Liver (tissue), 9 donors: Measurements from ENCODE around the gene SOX5. TPM values are rescaled to one million over a fixed set of nuclear protein-coding genes. Genes with fewer than 3 reads are reported as not detected.

Experiments used
- DNase-seq: peaks from one replicate; pipeline ENCODE4 v3.0.0-alpha.2; 2017; ENCODE audit warnings: low spot score
- H3K27ac ChIP-seq, 2 donors: one replicate each; pipeline ENCODE4 v1.7.0; 2013; ENCODE audit warnings: inconsistent platforms in 2 of 2, low read length in 2 of 2, control low read depth in 1 of 2, low read depth in 1 of 2, mild to moderate bottlenecking in 1 of 2
- H3K27me3 ChIP-seq, 4 donors: one replicate each; pipeline versions ENCODE4 v1.6.1 to v1.7.0; 2013; ENCODE audit warnings: low read length in 3 of 4, inconsistent platforms in 1 of 4, mild to moderate bottlenecking in 1 of 4, moderate library complexity in 1 of 4; ENCODE audit not compliant: control insufficient read depth in 4 of 4, insufficient read depth in 4 of 4
- H3K36me3 ChIP-seq, 4 donors: one replicate each; pipeline versions ENCODE4 v1.6.1 to v1.7.0; 2013; ENCODE audit warnings: low read length in 3 of 4, mild to moderate bottlenecking in 3 of 4, low read depth in 1 of 4, moderate library complexity in 1 of 4; ENCODE audit not compliant: control insufficient read depth in 4 of 4, insufficient read depth in 3 of 4
- H3K4me1 ChIP-seq, 4 donors: one replicate each; pipeline versions ENCODE4 v1.6.1 to v1.7.0; 2013; ENCODE audit warnings: low read length in 3 of 4, mild to moderate bottlenecking in 3 of 4, moderate library complexity in 1 of 4; ENCODE audit not compliant: control insufficient read depth in 4 of 4, insufficient read depth in 4 of 4
- H3K4me3 ChIP-seq, 3 donors: one replicate each; pipeline versions ENCODE4 v1.6.1 to v1.7.0; 2013; ENCODE audit warnings: low read length in 3 of 3, control low read depth in 1 of 3, low read depth in 1 of 3, mild to moderate bottlenecking in 1 of 3
- H3K9ac ChIP-seq, 2 donors: one replicate each; pipeline ENCODE4 v1.7.0; 2013; ENCODE audit warnings: low read length in 2 of 2, mild to moderate bottlenecking in 2 of 2, moderate library complexity in 2 of 2, control low read depth in 1 of 2, low read depth in 1 of 2
- H3K9me3 ChIP-seq, 4 donors: one replicate each; pipeline versions ENCODE4 v1.6.1 to v1.7.0; 2013; ENCODE audit warnings: low read length in 3 of 4; ENCODE audit not compliant: control insufficient read depth in 4 of 4
- EGR1 ChIP-seq, 2 donors: IDR thresholded peaks; 2 replicates each; pipeline ENCODE4 v1.6.1; 2016 to 2018; ENCODE audit warnings: antibody characterized with exemption in 2 of 2, low read depth in 2 of 2
- FOXA2 ChIP-seq: IDR thresholded peaks from 2 replicates; pipeline ENCODE4 v1.6.1; 2016; ENCODE audit warnings: antibody characterized with exemption
- GABPA ChIP-seq, 2 donors: IDR thresholded peaks in 1 of 2; conservative IDR thresholded peaks in 1 of 2; 2 replicates each; pipeline ENCODE4 v1.6.1; 2016; ENCODE audit warnings: antibody characterized with exemption in 2 of 2, mild to moderate bottlenecking in 1 of 2, moderate library complexity in 1 of 2
- HNF4A ChIP-seq, 2 donors: conservative IDR thresholded peaks; 2 replicates each; pipeline ENCODE4 v1.6.1; 2016; ENCODE audit warnings: antibody characterized with exemption in 2 of 2, mild to moderate bottlenecking in 2 of 2
- HNF4G ChIP-seq: IDR thresholded peaks from 2 replicates; pipeline ENCODE4 v1.6.1; 2016; ENCODE audit warnings: antibody characterized with exemption
- JUND ChIP-seq, 2 donors: IDR thresholded peaks; 2 replicates each; pipeline ENCODE4 v1.6.1; 2016; ENCODE audit warnings: antibody characterized with exemption in 2 of 2
- MAX ChIP-seq: IDR thresholded peaks from 2 replicates; pipeline ENCODE4 v1.6.1; 2016; ENCODE audit warnings: antibody characterized with exemption
- NR2F2 ChIP-seq: IDR thresholded peaks from 2 replicates; pipeline ENCODE4 v1.6.1; 2016; ENCODE audit warnings: antibody characterized with exemption
- RAD21 ChIP-seq, 2 donors: IDR thresholded peaks; 2 replicates each; pipeline ENCODE4 v1.6.1; 2016; ENCODE audit warnings: antibody characterized with exemption in 2 of 2, mild to moderate bottlenecking in 2 of 2
- SP1 ChIP-seq: IDR thresholded peaks from 2 replicates; pipeline ENCODE4 v1.6.1; 2018; ENCODE audit warnings: antibody characterized with exemption, mild to moderate bottlenecking
- YY1 ChIP-seq: IDR thresholded peaks from 2 replicates; pipeline ENCODE4 v1.6.1; 2016; ENCODE audit warnings: antibody characterized with exemption, mild to moderate bottlenecking
- ZBTB33 ChIP-seq: IDR thresholded peaks from 2 replicates; pipeline ENCODE4 v1.6.1; 2016; ENCODE audit warnings: antibody characterized with exemption
- WGBS: extraction: QIAGEN DNeasy Blood & Tissue Kit; methylation state at CpG from one replicate; pipeline ENCODE4 v1.1.7; 2013; 5-methylcytosine and 5-hydroxymethylcytosine counted together
- polyA plus RNA-seq, 2 donors: library from polyadenylated mRNA; stranded (reverse) in 1 of 2; unstranded in 1 of 2; fragments of 200-250 nt in 1 of 2; fragments of >200 nt in 1 of 2; fragmentation: Nextera tagmentation in 1 of 2; extraction: Ambion mirVana in 1 of 2; gene quantifications; one replicate each; pipeline versions ENCODE4 v1.2.1 to v1.2.3, GENCODE V29; 2013 to 2015
- total RNA-seq, 2 donors: library from RNA; depleted of rRNA; stranded (reverse); fragments of >200 nt; gene quantifications; one replicate each; pipeline ENCODE4 v1.2.3, GENCODE V29; 2014
- TF ChIP-seq, protein P1 (sequence below): fragments of 150-350 bp; IDR thresholded peaks from 2 replicates; pipeline ENCODE4 v1.5.1; 2017; ENCODE audit warnings: improper control_type of control experiment, low read depth, low read length; ENCODE audit not compliant: missing input control
- donor health status: healthy.
- donor health status: healthy.
- donor health status: healthy.
- donor health status: healthy.
- donor health status: healthy.

Gene SOX5
- total and polyA plus RNA-seq, 4 donors, result 2.3 to 42.4 (median 12.3) TPM

DNA sequence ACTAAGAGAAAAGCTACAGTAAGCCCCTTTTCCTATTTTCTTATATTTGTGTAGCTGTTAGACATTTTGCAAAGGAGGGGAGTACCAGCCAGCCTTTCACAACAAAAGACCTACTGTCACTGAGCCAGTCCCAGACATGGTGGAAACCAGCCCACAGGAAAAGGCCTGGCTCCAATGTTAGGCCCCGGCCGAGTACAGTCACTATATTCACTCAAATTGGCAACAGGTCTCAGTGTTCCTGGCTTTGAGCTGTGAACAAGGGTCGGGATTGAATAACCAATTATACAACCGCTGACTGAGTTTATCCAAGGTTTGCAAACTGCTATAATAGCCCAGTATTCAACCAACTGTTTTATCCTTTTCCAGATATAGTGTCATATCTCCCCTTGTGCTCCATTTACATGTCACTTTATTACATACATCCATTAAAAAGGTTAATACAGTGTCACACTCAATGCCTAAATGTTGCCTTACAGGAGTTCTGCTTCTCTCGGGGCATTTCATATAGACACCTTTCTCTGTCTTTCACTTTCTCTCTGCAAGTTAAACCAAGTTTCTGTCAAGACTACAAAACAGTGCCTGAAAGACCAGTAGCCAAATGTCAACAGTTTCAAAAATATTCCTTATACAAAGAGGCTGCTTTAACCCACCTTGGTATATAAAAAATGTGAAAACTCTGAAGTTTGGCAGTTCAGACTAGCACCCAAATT lies 178.1 kb downstream of the SOX5 start (continued):
- peak; percentile 22 for TF ChIP-seq ZBTB33
- TF ChIP-seq NR2F2, result no peak
- TF ChIP-seq HNF4A (conservative IDR thresholded peaks at IDR 0.05), result peak; percentile 56 to 75
- TF ChIP-seq EGR1 (IDR thresholded peaks at IDR 0.05; ENCODE audit: low read depth in 2 of 2), result no peak
- peak in 1 of 2 donors; percentile 36 for TF ChIP-seq JUND (IDR thresholded peaks at IDR 0.05)

- Histone ChIP-seq H3K9ac (no peak overlapping the region), H3K9me3 (no peaks in the 10 kb centered on the region), H3K4me1 (peaks cover 0 to 5% (median 2%) of the 10 kb centered on the region in 4 donors), H3K27me3 (no peaks in the 10 kb centered on the region), H3K36me3 (peaks cover 0 to 2% (median 0%) of the 10 kb centered on the region in 4 donors), H3K27ac (peak overlapping the region in 1 of 2 donors; percentile 59), H3K4me3 (no peak overlapping the region)
- DNase-seq, result no peak
- TF ChIP-seq HNF4A (conservative IDR thresholded peaks at IDR 0.05), result no peak
- no peak for TF ChIP-seq RAD21 (IDR thresholded peaks at IDR 0.05)
- no peak for TF ChIP-seq HNF4G
- TF ChIP-seq, protein P1, sequence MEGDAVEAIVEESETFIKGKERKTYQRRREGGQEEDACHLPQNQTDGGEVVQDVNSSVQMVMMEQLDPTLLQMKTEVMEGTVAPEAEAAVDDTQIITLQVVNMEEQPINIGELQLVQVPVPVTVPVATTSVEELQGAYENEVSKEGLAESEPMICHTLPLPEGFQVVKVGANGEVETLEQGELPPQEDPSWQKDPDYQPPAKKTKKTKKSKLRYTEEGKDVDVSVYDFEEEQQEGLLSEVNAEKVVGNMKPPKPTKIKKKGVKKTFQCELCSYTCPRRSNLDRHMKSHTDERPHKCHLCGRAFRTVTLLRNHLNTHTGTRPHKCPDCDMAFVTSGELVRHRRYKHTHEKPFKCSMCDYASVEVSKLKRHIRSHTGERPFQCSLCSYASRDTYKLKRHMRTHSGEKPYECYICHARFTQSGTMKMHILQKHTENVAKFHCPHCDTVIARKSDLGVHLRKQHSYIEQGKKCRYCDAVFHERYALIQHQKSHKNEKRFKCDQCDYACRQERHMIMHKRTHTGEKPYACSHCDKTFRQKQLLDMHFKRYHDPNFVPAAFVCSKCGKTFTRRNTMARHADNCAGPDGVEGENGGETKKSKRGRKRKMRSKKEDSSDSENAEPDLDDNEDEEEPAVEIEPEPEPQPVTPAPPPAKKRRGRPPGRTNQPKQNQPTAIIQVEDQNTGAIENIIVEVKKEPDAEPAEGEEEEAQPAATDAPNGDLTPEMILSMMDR, result no peak
- TF ChIP-seq GABPA (IDR thresholded peaks at IDR 0.05 in 1 of 2, conservative IDR thresholded peaks at IDR 0.05 in 1 of 2), result no peak
- TF ChIP-seq MAX, result no peak
- no peak for TF ChIP-seq EGR1 (IDR thresholded peaks at IDR 0.05; ENCODE audit: low read depth in 2 of 2)
- TF ChIP-seq FOXA2, result no peak
- TF ChIP-seq YY1, result no peak
- no peak for TF ChIP-seq JUND (IDR thresholded peaks at IDR 0.05)
- TF ChIP-seq ZBTB33, result no peak
- TF ChIP-seq SP1, result no peak
- WGBS, result 86% methylated on average over 3 of the region's 3 CpGs
These were observed 179.1 kb downstream of the SOX5 start for GRCh38 chr12:23770202-23770938.
